ENCODE measurements around the gene TCERG1L. TPM values are rescaled to one million over a fixed set of nuclear protein-coding genes. Genes with fewer than 3 reads are reported as not detected.
"Not testable (repeated sequence)": the region's sequence is repeated elsewhere in the genome, so short reads cannot be mapped to it uniquely, and the experiment has no call there.

The TCERG1L gene
- total RNA-seq, 1 donor from 2014 or later = 0.91 TPM

DNA sequence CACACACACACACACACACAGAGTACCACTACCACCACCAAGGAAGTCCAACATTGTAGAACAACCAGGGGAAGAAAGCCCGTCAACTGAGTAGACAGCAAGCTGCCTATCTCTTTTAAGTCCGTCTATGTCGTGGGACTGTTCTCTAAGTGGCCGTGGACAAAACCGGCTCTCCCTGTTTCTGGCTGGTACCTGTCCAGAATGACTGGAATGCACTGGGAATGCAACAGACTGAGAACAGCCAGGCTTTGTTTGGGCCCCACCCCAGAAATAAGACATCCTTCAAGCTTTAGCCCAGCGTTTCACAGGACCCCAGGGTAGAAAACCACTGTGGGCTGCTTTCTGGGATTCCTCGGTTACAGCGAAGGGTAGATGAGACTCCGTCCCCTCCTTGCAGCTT is 203.6 kb downstream of the TCERG1L start:
- DNase-seq (ENCODE audit: low spot score) = no peak

DNA sequence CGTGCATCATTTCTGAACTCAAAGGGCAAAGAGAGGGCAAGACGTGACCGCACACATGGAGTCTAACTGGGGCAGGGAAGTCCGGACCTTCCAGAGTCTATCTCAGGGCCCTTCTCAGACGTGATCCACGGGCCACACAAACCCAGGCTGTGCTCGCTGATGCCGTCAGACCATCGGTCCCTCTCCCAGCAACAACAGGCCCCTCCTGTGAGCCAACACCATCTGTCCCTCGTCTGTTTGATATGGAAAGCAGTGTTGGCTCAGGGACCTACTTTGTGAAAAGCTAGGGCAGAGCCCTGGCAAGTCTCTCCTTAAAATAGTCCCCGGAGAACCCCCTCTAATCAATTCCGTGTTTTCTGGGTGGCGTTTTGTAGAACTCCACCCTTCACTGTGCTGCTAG is 208.8 kb downstream of the TCERG1L start:
- DNase-seq (ENCODE audit: low spot score) = no peak

DNA sequence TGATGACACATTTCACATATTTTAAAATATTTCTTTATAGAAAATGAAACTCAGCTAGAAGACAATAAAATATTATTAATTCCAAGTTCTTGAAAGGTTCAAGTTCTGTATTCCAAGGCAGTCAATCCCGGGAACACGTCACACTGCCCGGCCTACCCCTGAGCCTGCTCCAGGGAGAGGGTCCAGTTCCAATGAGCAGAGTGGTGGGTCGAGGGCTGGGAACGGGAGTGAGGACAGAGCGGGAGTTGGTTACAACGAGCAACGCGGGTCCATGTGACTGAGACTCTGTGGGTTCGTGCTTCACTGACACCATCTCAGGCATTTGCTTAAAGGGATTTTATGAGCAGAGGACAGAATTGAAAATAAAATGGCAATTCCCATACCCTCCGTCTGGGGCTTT is 209.4 kb downstream of the TCERG1L start:
- DNase-seq (ENCODE audit: low spot score) = no peak

DNA sequence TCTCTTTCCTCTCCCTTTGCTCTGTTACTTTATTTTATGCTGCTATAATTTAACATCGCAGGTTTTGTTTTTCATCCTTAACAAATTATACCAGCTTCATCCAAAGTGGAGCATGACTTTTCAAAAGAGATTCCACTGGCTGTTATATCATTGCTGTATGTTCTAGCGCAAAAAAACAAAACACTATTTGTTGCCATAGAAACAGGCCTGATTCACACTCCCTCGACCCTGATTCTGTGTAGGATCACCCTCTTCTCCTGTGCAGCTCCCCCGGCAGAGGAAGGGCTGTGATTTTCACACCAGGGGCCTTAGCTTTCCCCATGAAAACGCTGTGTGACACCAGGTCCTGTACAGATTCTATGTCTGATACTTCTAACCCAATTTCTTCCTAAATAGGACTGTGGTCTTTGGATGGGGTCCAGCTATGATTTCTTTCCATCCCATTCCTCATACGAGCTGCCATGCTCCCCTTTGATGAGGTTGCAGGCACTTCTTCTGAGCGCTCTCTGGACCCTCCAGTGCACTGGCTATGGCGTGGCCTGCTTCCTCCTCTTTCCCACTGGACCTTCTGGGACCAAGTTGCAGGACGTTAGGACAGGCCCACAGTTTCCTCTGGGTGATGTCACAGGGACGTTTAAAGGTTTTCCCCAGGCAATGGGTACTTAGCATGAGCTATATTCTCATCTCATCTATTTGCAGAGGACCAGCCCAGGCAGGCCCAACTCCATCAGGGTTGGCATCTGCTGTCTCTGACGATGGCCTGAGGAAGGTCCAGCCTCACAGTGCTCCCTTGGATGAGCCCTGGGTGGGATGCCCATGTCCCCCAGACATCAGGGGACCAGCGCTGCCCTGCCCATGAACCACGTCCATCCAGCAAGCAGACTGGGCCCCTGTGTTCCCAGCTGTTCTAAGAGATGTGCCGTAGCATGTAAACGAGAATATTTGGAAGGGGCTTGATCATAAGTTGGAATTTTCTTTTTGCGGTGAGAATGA is 210.8 kb downstream of the TCERG1L start:
- not testable (repeated sequence) for DNase-seq (ENCODE audit: low spot score)

DNA sequence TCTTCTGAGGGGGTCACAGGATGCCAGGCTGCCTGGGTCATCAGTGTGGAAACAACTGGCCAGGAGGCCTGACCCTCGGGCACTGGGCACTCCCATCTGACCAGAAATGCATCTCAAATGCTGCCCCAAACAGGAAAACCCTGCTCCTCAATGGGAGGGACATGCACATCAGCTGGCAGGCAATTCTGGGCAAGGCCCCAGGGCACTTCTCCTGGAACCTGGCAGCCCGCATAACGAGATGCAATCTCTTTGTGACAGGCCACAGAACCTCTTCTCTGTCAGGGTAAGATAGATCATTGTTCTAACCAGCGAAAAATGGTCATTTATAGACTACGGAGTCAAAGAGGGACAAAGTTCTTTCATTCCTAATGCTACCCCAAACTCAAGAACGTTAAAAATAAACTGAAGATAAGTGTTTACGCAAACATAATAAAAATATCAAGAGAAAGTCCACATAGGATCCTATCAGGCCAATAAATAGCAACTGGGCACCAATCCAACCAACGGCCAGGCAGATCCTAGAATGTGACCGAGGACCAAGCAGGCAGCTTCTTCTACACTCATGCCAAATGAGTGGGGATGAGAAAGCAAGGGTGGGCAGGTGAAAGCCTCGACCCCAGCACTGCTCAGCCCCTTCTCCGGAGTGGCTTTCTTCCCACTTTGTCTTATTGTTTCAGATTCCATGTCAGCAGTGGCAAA is 212.3 kb downstream of the TCERG1L start:
- no peak for DNase-seq (ENCODE audit: low spot score)

DNA sequence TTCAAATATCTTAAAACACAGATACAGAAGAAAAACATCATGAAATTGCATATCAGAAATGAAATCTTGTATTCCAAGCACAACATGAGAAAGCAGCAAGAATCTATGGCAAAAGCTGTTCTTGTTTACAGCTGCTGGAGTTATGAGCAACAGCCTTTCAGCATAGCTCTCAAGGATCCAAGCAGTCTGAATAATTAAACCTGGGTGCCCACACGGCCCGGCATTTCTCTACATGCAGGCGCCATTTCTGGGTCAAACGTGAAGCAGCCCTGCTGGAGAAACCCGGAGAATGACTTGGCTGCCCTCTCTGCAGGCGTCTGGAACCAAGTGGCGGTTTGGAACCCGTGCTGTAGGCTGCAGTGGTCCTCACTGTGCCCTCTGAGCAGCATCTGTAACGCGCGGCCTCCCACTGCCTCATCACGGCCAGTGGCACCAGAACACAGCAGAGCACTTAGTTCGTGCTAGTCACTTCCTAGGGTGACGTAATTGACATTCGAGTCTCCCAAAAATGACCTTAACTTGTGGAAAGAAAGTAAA is 213.0 kb downstream of the TCERG1L start:
- no peak for DNase-seq (ENCODE audit: low spot score)

DNA sequence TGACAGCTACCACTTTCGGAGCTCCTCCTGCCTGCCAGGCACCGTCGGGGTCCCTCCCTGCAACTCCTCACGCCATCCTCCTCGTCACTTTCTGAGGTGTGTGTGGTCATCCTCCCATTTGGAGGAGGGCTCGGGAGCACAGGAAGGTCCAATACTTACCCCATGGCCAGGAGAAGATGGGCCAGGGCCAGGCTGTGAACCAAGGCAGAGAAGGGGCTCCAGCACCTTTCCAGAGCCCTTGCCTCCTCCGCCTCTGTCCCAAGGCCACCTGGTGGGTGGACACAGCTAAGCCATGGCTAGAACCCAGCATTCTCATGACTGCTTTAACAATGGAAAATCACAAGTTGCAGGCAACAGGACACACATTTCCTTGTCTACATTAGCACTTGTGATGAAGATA is 215.5 kb downstream of the TCERG1L start:
- no peak for DNase-seq (ENCODE audit: low spot score)

DNA sequence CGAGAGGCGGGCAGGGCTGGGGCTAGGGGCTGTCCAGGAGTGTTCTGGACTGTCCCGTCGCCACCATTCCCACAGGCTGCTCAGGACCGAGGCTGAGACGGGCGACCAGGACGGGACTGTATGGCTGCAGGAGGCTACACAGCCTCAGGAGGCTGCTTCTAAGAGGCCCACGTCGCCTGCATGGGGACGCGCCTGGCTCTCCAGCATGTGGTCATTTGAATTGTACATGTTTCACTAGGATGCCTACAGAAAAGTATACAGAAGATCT is 216.3 kb downstream of the TCERG1L start:
- DNase-seq (ENCODE audit: low spot score) = no peak

DNA sequence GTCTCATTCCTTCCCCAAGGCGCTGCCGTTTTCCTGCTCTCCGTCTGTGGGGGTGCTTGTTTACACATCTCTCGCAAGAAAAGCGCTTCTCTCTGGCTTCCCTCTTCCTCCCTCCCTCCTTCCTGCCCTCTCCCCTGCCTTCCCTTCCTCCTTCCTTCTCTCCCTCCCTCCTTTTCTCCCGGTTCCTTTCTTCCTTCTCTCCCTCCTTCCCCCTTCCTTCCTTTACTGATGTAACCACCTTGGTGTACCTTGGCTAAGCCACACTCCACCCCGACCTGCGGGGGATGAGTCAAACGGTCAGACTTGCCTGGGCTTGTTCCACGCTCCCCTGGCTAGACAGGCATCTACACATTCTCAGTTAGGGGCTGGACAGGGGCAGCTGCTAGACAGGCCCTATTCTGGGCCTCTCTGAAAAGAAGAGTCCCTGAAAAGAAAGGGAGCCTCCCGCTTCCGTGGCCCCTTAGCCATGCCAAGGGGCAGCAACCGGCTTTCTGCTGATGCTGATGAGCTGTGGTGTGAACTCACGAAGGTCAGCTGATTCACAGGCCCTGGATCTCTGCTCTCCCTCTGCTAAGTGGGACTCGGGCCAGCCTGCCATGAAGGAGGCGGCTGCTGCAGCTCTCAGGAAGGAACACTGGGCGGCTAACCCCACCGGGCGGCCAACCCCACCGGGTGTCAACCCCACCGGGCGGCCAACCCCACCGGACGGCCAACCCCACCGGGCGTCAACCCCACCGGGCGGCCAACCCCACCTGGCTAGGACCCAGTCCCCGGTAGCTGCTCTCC is 216.8 kb downstream of the TCERG1L start:
- peak; percentile 79 for DNase-seq (ENCODE audit: low spot score)

DNA sequence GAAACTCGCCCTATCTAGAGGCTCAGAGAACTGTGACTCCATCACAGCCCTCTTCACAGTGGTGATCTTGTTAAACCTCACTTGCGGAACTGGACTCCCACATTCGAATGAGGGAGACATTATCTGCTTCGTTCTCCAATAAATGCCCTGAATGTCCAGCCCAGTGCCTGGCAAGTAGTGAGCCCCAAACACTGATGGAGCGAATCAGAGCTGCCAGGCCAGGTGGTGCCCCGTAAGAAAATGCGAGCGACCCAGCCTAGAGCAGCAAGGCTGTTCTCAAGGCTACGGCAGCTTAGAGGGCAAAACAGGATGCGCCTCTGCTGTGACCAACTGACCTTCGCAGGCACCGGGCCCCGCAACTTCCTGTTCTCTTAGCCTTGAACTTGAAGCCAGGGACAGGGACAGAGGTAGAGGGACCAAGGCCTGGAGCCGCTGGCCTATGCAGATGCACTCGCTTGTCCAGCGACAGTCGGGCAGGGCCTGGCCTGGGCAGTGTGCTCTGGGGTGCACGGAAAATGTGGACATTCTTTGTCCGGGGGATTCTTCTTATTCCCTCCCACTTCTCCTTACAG is 217.6 kb downstream of the TCERG1L start:
- DNase-seq (ENCODE audit: low spot score) = no peak

DNA sequence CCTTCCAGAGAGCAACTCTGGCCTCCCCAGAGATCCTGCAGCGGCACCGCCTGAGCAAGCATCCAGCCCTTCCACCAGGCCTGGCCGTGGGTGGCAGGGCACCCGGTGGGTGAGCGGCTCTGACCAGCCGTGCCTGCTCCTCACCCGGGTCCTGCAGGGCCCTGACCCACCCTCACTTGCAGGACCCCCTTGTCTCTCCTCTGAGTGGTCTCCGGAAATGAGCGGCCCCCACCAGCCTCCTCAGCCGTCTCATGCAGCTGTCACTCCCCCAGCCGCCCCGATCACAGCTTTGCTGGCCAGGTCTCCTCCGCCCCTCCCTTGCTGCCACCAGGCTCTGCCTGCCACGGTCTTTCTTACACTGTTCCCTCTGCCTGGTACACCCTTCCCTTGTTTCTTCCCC is 218.2 kb downstream of the TCERG1L start:
- no peak for DNase-seq (ENCODE audit: low spot score)

DNA sequence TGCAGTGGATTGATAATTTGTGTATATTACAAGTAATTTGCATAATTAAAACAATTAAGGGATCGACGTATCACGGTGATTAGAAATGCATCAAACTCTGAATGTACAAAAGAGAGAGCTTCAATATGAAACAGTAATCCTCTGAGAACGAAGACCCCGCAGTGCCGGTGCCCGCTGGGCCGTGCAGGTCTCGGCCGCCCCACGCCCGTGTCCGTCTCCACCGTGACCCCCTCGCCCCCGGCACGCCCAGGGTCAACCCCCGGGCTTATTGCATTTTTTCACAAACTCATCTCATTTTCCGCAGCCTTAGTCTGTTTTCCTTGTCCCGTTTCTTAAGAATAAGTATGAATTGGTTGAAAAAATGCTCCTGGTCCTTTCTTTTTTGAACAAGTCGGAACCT is 218.6 kb downstream of the TCERG1L start:
- no peak for DNase-seq (ENCODE audit: low spot score)

DNA sequence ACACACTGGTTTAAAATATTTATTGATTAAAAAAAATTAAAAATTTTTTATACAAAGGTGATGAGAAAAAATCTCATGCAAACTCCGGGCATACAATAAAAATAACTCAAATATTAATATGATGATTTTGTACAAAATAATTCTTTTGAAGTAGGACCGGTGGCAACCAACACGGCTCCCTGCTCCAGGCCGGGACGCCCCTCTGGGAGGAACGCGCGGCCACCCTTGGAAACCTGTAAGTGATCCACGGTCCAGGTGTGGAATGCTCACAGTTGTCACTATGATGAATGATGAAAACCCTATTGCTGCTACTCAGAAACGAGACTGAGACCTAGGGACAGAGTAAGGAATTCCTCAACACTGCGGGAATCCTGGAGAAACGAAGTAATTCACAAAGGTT is 219.1 kb downstream of the TCERG1L start:
- no peak for DNase-seq (ENCODE audit: low spot score)

DNA sequence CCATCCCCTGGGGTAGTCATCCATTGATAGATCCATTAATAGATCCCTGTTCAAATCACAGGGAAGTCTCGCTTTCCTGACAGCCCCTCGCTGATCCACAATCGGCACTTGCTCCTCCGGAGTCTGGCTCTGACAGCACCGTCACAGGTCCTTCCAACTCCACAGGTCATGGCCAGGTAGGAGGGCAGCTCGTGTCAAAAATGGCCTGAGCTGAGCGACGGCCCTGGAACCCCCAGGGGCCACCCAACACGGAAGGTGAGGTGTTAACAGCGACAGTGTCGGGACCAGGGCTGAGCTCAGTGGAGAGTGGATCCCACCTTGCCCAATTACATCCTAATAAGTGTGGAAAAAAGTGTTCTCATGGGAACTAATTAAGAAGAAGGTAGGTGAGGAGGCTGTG is 219.8 kb downstream of the TCERG1L start:
- no peak for DNase-seq (ENCODE audit: low spot score)

DNA sequence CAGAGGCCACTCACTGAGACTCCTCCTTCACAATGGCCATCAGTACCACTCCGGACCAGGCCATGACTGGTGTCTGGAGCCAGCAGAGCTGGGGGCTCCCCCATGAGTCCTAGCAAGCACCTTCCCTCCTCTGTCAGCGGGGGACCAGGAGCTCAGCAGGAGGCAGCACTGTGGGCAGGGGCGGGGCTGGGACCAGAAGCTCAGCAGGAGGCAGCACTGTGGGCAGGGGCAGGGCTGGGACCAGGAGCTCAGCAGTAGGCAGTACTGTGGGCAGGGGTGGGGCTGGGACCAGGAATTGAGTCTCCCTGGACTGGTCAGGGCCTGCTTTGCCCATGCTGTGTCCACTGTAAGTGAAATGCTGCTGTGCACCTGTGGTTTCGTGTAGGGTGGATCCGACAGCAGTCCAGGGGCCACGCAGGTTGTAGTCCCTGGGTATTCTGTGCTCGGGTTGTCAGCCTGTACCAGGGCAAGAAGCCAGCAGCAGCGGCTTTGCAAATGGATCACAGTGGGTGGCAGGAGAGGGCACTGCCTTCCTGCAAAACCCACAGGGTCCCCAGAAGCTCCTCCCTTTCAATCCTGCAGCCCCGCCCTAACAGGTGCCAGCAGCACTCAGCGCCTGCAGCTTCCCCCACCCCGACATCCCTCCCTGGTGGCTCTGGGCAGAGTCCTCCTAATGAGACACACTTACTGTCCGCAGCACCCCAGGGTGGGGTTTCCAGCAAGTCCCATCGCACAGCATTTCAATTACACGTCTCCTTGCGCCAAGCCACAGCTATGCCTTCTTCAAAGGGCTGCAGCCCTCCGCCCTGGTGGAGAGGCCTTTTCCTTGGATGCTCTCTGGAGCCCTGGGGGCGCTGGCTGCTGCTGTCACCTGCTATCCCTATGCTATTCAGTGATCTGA is 220.5 kb downstream of the TCERG1L start:
- DNase-seq (ENCODE audit: low spot score) = no peak

DNA sequence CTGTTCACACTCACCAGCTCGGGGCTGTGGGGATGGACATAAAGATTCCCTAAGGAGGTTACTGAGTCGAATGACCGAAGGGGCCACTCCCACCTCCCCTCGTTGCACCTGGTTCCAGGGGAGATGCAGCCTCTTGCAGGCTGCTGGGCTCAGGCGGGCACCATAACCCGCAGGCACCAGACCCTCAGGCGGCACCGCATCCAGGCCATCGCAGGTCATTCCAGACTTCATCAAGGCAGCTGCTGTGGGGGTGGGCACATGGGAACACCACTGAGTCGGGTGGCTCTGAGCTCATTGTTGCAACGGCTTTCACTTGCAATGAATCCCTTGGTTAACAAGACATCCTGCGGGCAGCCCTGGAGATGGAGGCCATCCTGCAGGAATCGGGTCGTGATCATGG is 221.7 kb downstream of the TCERG1L start:
- DNase-seq (ENCODE audit: low spot score) = no peak

DNA sequence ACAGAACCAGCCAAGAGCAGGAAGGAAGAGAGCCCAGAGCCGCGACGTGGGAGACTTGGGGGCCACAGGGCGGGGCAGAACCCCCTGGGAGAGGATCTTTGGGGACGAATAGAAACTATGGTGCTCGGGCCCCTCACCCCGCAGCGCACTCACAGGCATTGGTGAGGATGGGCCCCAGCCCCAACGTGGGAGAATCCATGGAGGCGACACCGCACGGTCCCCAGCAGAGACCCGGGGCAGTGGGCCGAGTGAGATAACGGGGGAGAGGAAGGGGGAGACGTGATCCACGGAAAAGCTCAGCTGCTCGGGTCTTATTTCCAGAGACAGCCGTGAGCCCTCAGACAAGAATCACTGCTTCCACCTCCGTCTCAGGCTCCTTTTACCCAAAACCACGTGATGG is 222.4 kb downstream of the TCERG1L start:
- no peak for DNase-seq (ENCODE audit: low spot score)

DNA sequence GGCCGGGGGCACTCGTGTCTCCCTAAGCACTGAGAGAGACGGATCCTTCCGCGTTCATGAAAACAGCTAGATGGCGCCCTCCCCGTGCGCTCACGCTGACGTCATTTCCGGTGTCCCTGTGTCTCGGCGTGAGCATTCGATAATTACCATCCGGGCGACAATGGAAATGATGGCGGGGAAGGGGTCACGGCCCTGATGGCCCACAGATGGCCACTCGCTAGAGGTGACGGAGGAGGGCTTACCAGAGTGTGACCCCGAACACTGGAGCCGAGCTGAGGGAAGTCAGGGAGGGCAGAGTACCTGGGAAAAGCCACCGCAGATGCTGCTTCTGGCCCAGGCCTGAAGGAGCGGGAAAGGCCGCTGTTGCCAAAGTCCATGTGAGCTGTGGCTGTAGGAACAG is 222.9 kb downstream of the TCERG1L start:
- DNase-seq (ENCODE audit: low spot score) = no peak

DNA sequence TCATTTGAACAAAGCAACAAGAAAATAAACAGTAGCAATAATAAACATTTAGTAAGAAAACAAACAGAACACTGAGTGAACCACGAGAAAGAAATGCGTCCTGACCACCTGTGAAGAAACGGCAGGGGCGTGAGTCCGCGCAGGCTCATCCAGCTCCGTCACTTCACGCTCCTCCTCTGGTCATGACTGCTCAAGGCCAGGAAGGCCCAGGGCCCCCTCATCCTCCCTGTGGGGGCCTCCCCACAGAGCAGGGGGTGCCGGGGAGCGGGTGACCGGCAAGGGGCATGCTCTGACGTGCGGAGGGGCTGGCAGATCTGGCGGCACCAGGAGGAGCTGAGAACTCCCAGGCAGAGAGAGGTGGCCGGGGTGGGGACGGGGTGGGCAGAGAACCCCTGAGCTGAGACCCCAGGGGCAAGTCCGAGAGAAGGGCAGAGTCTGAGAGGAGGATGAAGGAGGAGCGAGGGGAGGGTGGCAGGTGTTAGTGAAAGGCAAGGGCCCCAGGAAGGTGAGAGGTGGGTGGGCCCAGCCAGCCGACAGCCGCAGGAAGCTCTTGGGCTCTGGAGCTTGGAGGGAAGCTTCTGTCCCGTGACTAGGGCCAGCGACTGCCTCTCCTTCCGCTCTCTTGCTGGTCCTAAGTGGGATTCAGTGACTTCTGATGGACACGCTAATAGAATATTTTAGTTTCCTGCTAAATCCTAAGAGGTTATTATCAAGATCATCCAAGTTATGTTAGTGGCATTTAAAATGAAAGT is 223.9 kb downstream of the TCERG1L start:
- no peak for DNase-seq (ENCODE audit: low spot score)

DNA sequence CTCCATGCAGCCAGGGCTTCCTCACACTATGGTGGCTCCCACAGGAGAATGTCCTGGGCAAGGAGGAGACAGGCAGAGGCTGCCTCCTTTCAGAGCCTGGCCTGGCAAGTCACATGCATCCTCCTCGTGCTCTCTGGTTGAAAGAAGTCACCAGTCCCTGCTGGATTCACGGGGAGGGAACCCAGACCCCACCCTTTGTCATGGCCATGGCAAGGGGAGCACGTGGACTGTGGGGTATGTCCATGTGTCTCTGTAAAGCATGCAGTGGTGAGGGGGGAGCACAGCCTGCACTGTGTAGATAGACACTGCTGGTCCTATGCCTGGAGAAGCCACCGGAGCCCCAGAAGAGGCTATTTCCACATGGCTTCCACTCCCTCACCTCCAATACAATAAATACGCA is 225.0 kb downstream of the TCERG1L start:
- DNase-seq (ENCODE audit: low spot score) = no peak
